Right lobe of liver (tissue), 6 donors: ENCODE results near the gene DNAJC9. TPM values are rescaled to one million over a fixed set of nuclear protein-coding genes. Genes with fewer than 3 reads are reported as not detected.

Source experiments
- ATAC-seq, 4 donors: fragments of 200-7000 bp; cut with Tn5 transposase; one replicate each; pipeline ENCODE4 v1.9.1; 2020; ENCODE audit warnings: mild to moderate bottlenecking in 4 of 4, moderate library complexity in 4 of 4
- DNase-seq, 3 donors: peaks; one replicate each; pipeline ENCODE4 v3.0.0-alpha.2; 2020
- H3K27ac ChIP-seq, 3 donors: fragments of 200-600 bp; one replicate each; pipeline ENCODE4 v1.8.0; 2022
- H3K27me3 ChIP-seq, 2 donors: fragments of 200-600 bp; one replicate each; pipeline ENCODE4 v1.8.0; 2022
- H3K36me3 ChIP-seq, 4 donors: fragments of 200-600 bp; sonication (generic) in 1 of 4; one replicate each; pipeline versions ENCODE4 v1.5.1 to v1.8.0; 2017 to 2022; ENCODE audit warnings: control low read depth in 1 of 4
- H3K4me1 ChIP-seq, 4 donors: fragments of 200-600 bp; sonication (generic) in 1 of 4; one replicate each; pipeline versions ENCODE4 v1.5.1 to v1.8.0; 2017 to 2022; ENCODE audit warnings: control low read depth in 1 of 4
- H3K4me3 ChIP-seq, 3 donors: fragments of 200-600 bp; one replicate each; pipeline ENCODE4 v1.8.0; 2022
- H3K9me3 ChIP-seq, 4 donors: fragments of 200-600 bp; sonication (generic) in 1 of 4; one replicate each; pipeline versions ENCODE4 v1.5.1 to v1.8.0; 2017 to 2022; ENCODE audit warnings: control low read depth in 1 of 4
- CTCF ChIP-seq, 4 donors: fragments of 200-600 bp in 3 of 4; fragments of 450-650 bp in 1 of 4; IDR thresholded peaks; one replicate each; pipeline versions ENCODE4 v1.5.1 to v1.8.0; 2016 to 2022; ENCODE audit warnings: antibody characterized with exemption in 4 of 4, mild to moderate bottlenecking in 2 of 4
- POLR2A ChIP-seq: fragments of 450-650 bp; IDR thresholded peaks from one replicate; pipeline ENCODE4 v1.6.1; 2017; ENCODE audit warnings: antibody characterized with exemption, mild to moderate bottlenecking
- WGBS: methylation state at CpG from one replicate; pipeline ENCODE4 v1.1.6; 2018; ENCODE audit warnings: low coverage, low lambda C conversion rate; ENCODE audit not compliant: insufficient coverage; ENCODE audit errors: missing lambda C conversion rate; 5-methylcytosine and 5-hydroxymethylcytosine counted together
- intact Hi-C, 2 donors: fragments of 100-400 bp; cut with DNase I; formaldehyde crosslinking; loops; one replicate each; pipeline versions ENCODE4 v1.11.2 to v1.14.1; 2022
- total RNA-seq, 6 experiments: library from RNA; depleted of rRNA in 2 of 6; stranded (reverse); fragments of >200 nt in 2 of 6; fragmentation: NEBNext Ultra II Directional in 3 of 6; extraction: Animal tissue kit (Norgen Biotek cat#: 25700) in 3 of 6; gene quantifications; one replicate each; pipeline versions ENCODE4 v1.1.0 to v1.2.4, GENCODE V29; 2016 to 2023
- donor health status: DM: no; HTN: yes; CAD: no.
- donor health status: DM: no; HTN: no; CAD: no.
- donor health status: DM: no; HTN: no; CAD: no.
- donor health status: DM: no; HTN: yes; CAD: no.
- donor health status: DM: no; HTN: yes; CAD: no.

DNAJC9 gene
- total RNA-seq, 6 experiments from 2014 or later, result 4.6 to 8.8 (median 5.4) TPM

GRCh38 chr10:73217628-73218027, 29.4 kb downstream of the DNAJC9 start:
- Histone ChIP-seq H3K9me3 (no peaks in the 10 kb centered on the region), H3K27ac (no peak overlapping the region), H3K4me1 (peaks cover 0 to 11% (median under 1%) of the 10 kb centered on the region in 4 donors), H3K4me3 (no peak overlapping the region), H3K27me3 (no peaks in the 10 kb centered on the region), H3K36me3 (no peaks in the 10 kb centered on the region)
- intact Hi-C loops, result no loop called here
- no peak for TF ChIP-seq POLR2A
- TF ChIP-seq CTCF (IDR thresholded peaks at IDR 0.05), result no peak
- DNase-seq (no peak), ATAC-seq (no peak)
- 92% methylated on average over 2 of the region's 2 CpGs for WGBS

- no peak for DNase-seq
- Histone ChIP-seq H3K4me1 (peaks cover 0 to 27% (median 5%) of the 10 kb centered on the region in 4 donors), H3K27me3 (no peaks in the 10 kb centered on the region), H3K9me3 (no peaks in the 10 kb centered on the region), H3K4me3 (no peak overlapping the region), H3K27ac (no peak overlapping the region), H3K36me3 (no peaks in the 10 kb centered on the region)
- 91% methylated on average over 1 of the region's 1 CpG for WGBS
- TF ChIP-seq CTCF (IDR thresholded peaks at IDR 0.05) (no peak), POLR2A (no peak)
- intact Hi-C loops, result no loop called here
- ATAC-seq, result no peak
Measured at GRCh38 chr10:73215749-73216148, 31.3 kb downstream of the DNAJC9 start.

GRCh38 chr10:73211106-73211811, 35.8 kb downstream of the DNAJC9 start:
- intact Hi-C loops, result no loop called here
- H3K27me3 ChIP-seq, result no peaks in the 10 kb centered on the region
- ATAC-seq, result peak; percentile 75 to 90 (median 81)

GRCh38 chr10:73210395-73211105, 36.5 kb downstream of the DNAJC9 start:
- intact Hi-C loops, result no loop called here
- ATAC-seq (no peak), DNase-seq (no peak)
- Histone ChIP-seq H3K4me1 (peaks cover 0 to 18% (median 7%) of the 10 kb centered on the region in 4 donors), H3K4me3 (no peak overlapping the region), H3K27ac (peak overlapping the region in 1 of 3 donors; percentile 27), H3K36me3 (no peaks in the 10 kb centered on the region), H3K27me3 (no peaks in the 10 kb centered on the region), H3K9me3 (no peaks in the 10 kb centered on the region)
- WGBS, result 94% methylated on average over 3 of the region's 3 CpGs
- TF ChIP-seq CTCF (IDR thresholded peaks at IDR 0.05) (no peak), POLR2A (no peak)

More at GRCh38 chr10:73211106-73211811, 35.8 kb downstream of the DNAJC9 start:
- DNase-seq, result no peak
- no peaks in the 10 kb centered on the region for H3K9me3 ChIP-seq
- H3K36me3 ChIP-seq, result no peaks in the 10 kb centered on the region
- WGBS, result 22% methylated on average over 4 of the region's 4 CpGs
- no peak overlapping the region for H3K4me3 ChIP-seq
- peaks cover 0 to 18% (median 7%) of the 10 kb centered on the region in 4 donors for H3K4me1 ChIP-seq
- no peak for TF ChIP-seq CTCF (IDR thresholded peaks at IDR 0.05)
- TF ChIP-seq POLR2A, result no peak
- peak overlapping the region in 1 of 3 donors; percentile 27 for H3K27ac ChIP-seq
